Bronchial epithelial cell (primary cell): ENCODE measurements around the gene SUGCT. TPM values are rescaled to one million over a fixed set of nuclear protein-coding genes. Genes with fewer than 3 reads are reported as not detected.

Experiments used
- DNase-seq: peaks from one replicate; pipeline ENCODE4 v3.0.0-alpha.2; 2010; ENCODE audit warnings: low read depth
- FAIRE-seq: peaks from 2 replicates; lab custom pipeline; 2011; peaks lifted over from hg19 to GRCh38; lab: Jason Lieb, UNC
- H3K27me3 ChIP-seq: 2 replicates; pipeline ENCODE4 v1.5.1; 2011; ENCODE audit warnings: low read length; ENCODE audit not compliant: control insufficient read depth, insufficient read depth
- H3K36me3 ChIP-seq: 2 replicates; pipeline ENCODE4 v1.5.1; 2011; ENCODE audit warnings: low read length; ENCODE audit not compliant: control insufficient read depth, insufficient read depth
- H3K4me3 ChIP-seq: 2 replicates; pipeline ENCODE4 v1.5.1; 2011; ENCODE audit warnings: mild to moderate bottlenecking, low read depth, low read length, control low read depth
- total RNA-seq: library from RNA; depleted of rRNA; stranded (reverse); fragments of >200 nt; gene quantifications from 2 replicates; pipeline ENCODE4 v1.2.1, GENCODE V29; 2014
- TF ChIP-seq, protein P1 (sequence below): IDR thresholded peaks from 2 replicates; pipeline ENCODE4 v1.5.1; 2011; ENCODE audit warnings: mild to moderate bottlenecking, moderate library complexity, low read length, control low read depth, inconsistent platforms; ENCODE audit not compliant: insufficient read depth, severe bottlenecking

SUGCT gene
- total RNA-seq, 1 donor from 2014 or later = 7.4 TPM

DNA sequence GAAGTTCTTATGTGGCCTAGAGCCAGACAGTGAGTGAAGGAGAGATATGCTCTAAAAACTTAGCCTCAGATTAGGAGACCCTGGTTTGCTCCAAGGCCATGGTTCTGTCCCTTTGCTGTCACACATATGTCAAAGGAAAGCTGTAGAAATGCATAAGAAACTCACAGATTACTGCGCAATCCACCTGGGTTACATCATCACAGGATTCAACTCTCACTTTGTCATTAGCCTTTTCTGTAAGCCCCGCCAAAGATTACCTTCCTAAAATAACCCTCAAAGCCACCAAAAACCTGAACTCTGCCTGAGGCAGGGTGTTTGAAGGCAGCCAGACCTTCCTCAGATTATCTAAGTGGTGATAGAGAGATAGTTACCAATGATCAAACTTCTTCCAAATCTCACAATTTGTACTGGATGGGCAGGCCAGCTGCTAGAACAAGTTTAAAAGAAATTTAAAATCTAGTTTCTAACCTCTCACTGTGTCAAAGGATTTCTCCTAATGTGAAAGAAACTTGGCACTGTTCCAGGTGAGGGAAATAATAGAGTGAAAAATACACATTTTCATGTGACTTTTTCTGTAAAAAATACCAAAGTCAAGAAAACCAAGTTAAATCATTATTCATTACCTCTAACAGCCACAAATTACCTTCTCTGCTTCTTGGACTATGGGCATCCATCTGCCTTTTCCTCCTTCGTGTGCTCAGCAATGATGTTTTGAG, 567.2 kb downstream of the SUGCT start:
- H3K27me3 ChIP-seq = no peaks in the 10 kb centered on the region
- H3K4me3 ChIP-seq = no peak overlapping the region
- DNase-seq = peak; percentile 32
- FAIRE-seq = no peak
- TF ChIP-seq, protein P1, sequence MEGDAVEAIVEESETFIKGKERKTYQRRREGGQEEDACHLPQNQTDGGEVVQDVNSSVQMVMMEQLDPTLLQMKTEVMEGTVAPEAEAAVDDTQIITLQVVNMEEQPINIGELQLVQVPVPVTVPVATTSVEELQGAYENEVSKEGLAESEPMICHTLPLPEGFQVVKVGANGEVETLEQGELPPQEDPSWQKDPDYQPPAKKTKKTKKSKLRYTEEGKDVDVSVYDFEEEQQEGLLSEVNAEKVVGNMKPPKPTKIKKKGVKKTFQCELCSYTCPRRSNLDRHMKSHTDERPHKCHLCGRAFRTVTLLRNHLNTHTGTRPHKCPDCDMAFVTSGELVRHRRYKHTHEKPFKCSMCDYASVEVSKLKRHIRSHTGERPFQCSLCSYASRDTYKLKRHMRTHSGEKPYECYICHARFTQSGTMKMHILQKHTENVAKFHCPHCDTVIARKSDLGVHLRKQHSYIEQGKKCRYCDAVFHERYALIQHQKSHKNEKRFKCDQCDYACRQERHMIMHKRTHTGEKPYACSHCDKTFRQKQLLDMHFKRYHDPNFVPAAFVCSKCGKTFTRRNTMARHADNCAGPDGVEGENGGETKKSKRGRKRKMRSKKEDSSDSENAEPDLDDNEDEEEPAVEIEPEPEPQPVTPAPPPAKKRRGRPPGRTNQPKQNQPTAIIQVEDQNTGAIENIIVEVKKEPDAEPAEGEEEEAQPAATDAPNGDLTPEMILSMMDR = no peak
- H3K36me3 ChIP-seq = no peaks in the 10 kb centered on the region

- Histone ChIP-seq H3K27me3 (no peaks in the 10 kb centered on the region), H3K36me3 (no peaks in the 10 kb centered on the region), H3K4me3 (no peak overlapping the region)
- DNase-seq = no peak
- no peak for FAIRE-seq
- TF ChIP-seq, protein P1 = no peak
These were observed 569.4 kb downstream of the SUGCT start for GRCh38 chr7:40704172-40704571.

GRCh38 chr7:40706829-40707228, 572.0 kb downstream of the SUGCT start:
- FAIRE-seq (no peak), DNase-seq (no peak)
- no peak overlapping the region for H3K4me3 ChIP-seq
- no peaks in the 10 kb centered on the region for H3K27me3 ChIP-seq
- no peaks in the 10 kb centered on the region for H3K36me3 ChIP-seq
- TF ChIP-seq, protein P1 = no peak

GRCh38 chr7:40709062-40709964, 574.5 kb downstream of the SUGCT start:
- no peak for FAIRE-seq
- Histone ChIP-seq H3K27me3 (no peaks in the 10 kb centered on the region), H3K36me3 (no peaks in the 10 kb centered on the region), H3K4me3 (no peak overlapping the region)
- peak; percentile 89 for DNase-seq
- TF ChIP-seq, protein P1 = no peak

- DNase-seq = peak; percentile 86
- no peak for FAIRE-seq
- Histone ChIP-seq H3K27me3 (no peaks in the 10 kb centered on the region), H3K36me3 (no peaks in the 10 kb centered on the region), H3K4me3 (no peak overlapping the region)
- TF ChIP-seq, protein P1 = no peak
These were observed 576.9 kb downstream of the SUGCT start for GRCh38 chr7:40711706-40712105.
